CD14-positive monocyte (primary cell): Measurements from ENCODE around the gene MUC13. TPM values are rescaled to one million over a fixed set of nuclear protein-coding genes. Genes with fewer than 3 reads are reported as not detected.
A peak's percentile ranks its signal among the peaks of the same experiment; 100 is the strongest.

Experiments
- DNase-seq, 3 donors: peaks; one replicate each; pipeline ENCODE4 v3.0.0-alpha.2; 2011 to 2022
- H2AFZ ChIP-seq: 2 replicates; pipeline ENCODE4 v1.6.0; 2012; ENCODE audit warnings: mild to moderate bottlenecking, low read depth, low read length, inconsistent platforms; ENCODE audit not compliant: insufficient read depth, poor library complexity, severe bottlenecking
- H3K27ac ChIP-seq, 2 donors: 1 replicate in 1 of 2; 2 replicates in 1 of 2; pipeline ENCODE4 v1.5.1; 2012 to 2013; ENCODE audit warnings: low read length in 2 of 2, control low read depth in 1 of 2, inconsistent platforms in 1 of 2, low read depth in 1 of 2, mild to moderate bottlenecking in 1 of 2
- H3K27me3 ChIP-seq, 2 donors: one replicate each; pipeline versions ENCODE4 v1.6.0 to v1.6.1; 2011 to 2013; ENCODE audit warnings: low read length in 2 of 2; ENCODE audit not compliant: control insufficient read depth in 2 of 2, insufficient read depth in 2 of 2
- H3K36me3 ChIP-seq, 2 donors: replicated peaks in 1 of 2; 1 replicate in 1 of 2; 2 replicates in 1 of 2; pipeline versions ENCODE4 v1.5.1 to v1.6.1; 2012 to 2013; ENCODE audit warnings: low read length in 2 of 2, control low read depth in 1 of 2, inconsistent platforms in 1 of 2, mild to moderate bottlenecking in 1 of 2; ENCODE audit not compliant: insufficient read depth in 2 of 2, control insufficient read depth in 1 of 2
- H3K4me1 ChIP-seq, 2 donors: 1 replicate in 1 of 2; 2 replicates in 1 of 2; pipeline versions ENCODE4 v1.5.1 to v1.6.1; 2012 to 2013; ENCODE audit warnings: low read length in 2 of 2, control low read depth in 1 of 2, inconsistent platforms in 1 of 2, mild to moderate bottlenecking in 1 of 2, moderate library complexity in 1 of 2; ENCODE audit not compliant: insufficient read depth in 2 of 2, control insufficient read depth in 1 of 2
- H3K4me2 ChIP-seq: replicated peaks from 2 replicates; pipeline ENCODE3; 2012; ENCODE audit warnings: low read length, moderate library complexity, mild to moderate bottlenecking; ENCODE audit not compliant: poor library complexity, severe bottlenecking; ENCODE audit errors: extremely low read depth
- H3K4me3 ChIP-seq, 3 experiments: fragments of 200-600 bp in 1 of 3; sonication (generic) in 1 of 3; replicated peaks in 1 of 3; 1 replicate in 2 of 3; 2 replicates in 1 of 3; pipeline ENCODE4 v1.5.1; 2011 to 2013; ENCODE audit warnings: low read length in 3 of 3, mild to moderate bottlenecking in 3 of 3, control low read depth in 2 of 3, low read depth in 2 of 3, inconsistent platforms in 1 of 3, moderate library complexity in 1 of 3
- H3K79me2 ChIP-seq: 2 replicates; pipeline ENCODE4 v1.6.0; 2012; ENCODE audit warnings: mild to moderate bottlenecking, control low read depth, inconsistent platforms, low read length, moderate library complexity; ENCODE audit not compliant: insufficient read depth
- H3K9ac ChIP-seq: 2 replicates; pipeline ENCODE4 v1.6.0; 2017; ENCODE audit warnings: low read length, mild to moderate bottlenecking; ENCODE audit not compliant: insufficient read depth, poor library complexity, severe bottlenecking
- H3K9me3 ChIP-seq, 2 donors: replicated peaks in 1 of 2; 1 replicate in 1 of 2; 2 replicates in 1 of 2; pipeline versions ENCODE4 v1.5.1 to v1.6.1; 2012 to 2013; ENCODE audit warnings: low read length in 2 of 2, control low read depth in 1 of 2; ENCODE audit not compliant: control insufficient read depth in 1 of 2, insufficient read depth in 1 of 2
- H4K20me1 ChIP-seq: 2 replicates; pipeline ENCODE4 v1.6.0; 2012; ENCODE audit warnings: mild to moderate bottlenecking, low read length, control low read depth, moderate library complexity; ENCODE audit not compliant: insufficient read depth
- H3K27ac Mint-ChIP-seq, 7 donors: one replicate each; pipeline ENCODE4 v1.8.0; 2020; ENCODE audit warnings: mild to moderate bottlenecking in 7 of 7, mixed read lengths in 7 of 7, moderate library complexity in 6 of 7, inconsistent platforms in 2 of 7
- H3K27me3 Mint-ChIP-seq, 3 donors: one replicate each; pipeline ENCODE4 v1.8.0; 2021 to 2022; ENCODE audit warnings: low read depth in 3 of 3, mild to moderate bottlenecking in 3 of 3, mixed read lengths in 3 of 3, moderate library complexity in 3 of 3, inconsistent platforms in 1 of 3
- H3K36me3 Mint-ChIP-seq, 2 donors: one replicate each; pipeline ENCODE4 v1.8.0; 2020; ENCODE audit warnings: mixed read lengths in 2 of 2, inconsistent platforms in 1 of 2, mild to moderate bottlenecking in 1 of 2
- H3K4me1 Mint-ChIP-seq: one replicate; pipeline ENCODE4 v1.8.0; 2020; ENCODE audit warnings: mild to moderate bottlenecking, mixed read lengths
- H3K4me3 Mint-ChIP-seq, 2 donors: one replicate each; pipeline ENCODE4 v1.8.0; 2020; ENCODE audit warnings: mild to moderate bottlenecking in 2 of 2, mixed read lengths in 2 of 2, moderate library complexity in 1 of 2
- H3K9me3 Mint-ChIP-seq, 7 donors: one replicate each; pipeline ENCODE4 v1.8.0; 2020 to 2022; ENCODE audit warnings: mixed read lengths in 7 of 7, mild to moderate bottlenecking in 6 of 7, moderate library complexity in 6 of 7, inconsistent platforms in 2 of 7
- whole genome bisulfite sequencing: methylation state at CpG from one replicate; pipeline ENCODE4 v1.1.5; 2013; ENCODE audit warnings: missing lambda C conversion rate; ENCODE audit not compliant: insufficient coverage; 5-methylcytosine and 5-hydroxymethylcytosine counted together
- intact Hi-C, 2 donors: fragments of 100-400 bp; cut with micrococcal nuclease; formaldehyde crosslinking; loops; one replicate each; pipeline versions ENCODE4 v1.15.0 to v1.15.1; 2023
- polyA plus RNA-seq, 3 donors: library from polyadenylated mRNA; depleted of rRNA in 1 of 3; unstranded in 2 of 3; stranded (reverse) in 1 of 3; fragments of 300-500 nt in 2 of 3; fragments of >200 nt in 1 of 3; fragmentation: Illumina TruSeq in 2 of 3; gene quantifications; 1 replicate in 2 of 3; 2 replicates in 1 of 3; pipeline ENCODE4 v1.2.3, GENCODE V29; 2012 to 2021
- TF ChIP-seq, protein P1 (sequence below): fragments of 200-600 bp; IDR thresholded peaks from one replicate; pipeline ENCODE4 v1.8.0; 2022; ENCODE audit warnings: antibody characterized with exemption, mild to moderate bottlenecking

The MUC13 gene
- polyA plus RNA-seq, 3 donors = not detected

DNA sequence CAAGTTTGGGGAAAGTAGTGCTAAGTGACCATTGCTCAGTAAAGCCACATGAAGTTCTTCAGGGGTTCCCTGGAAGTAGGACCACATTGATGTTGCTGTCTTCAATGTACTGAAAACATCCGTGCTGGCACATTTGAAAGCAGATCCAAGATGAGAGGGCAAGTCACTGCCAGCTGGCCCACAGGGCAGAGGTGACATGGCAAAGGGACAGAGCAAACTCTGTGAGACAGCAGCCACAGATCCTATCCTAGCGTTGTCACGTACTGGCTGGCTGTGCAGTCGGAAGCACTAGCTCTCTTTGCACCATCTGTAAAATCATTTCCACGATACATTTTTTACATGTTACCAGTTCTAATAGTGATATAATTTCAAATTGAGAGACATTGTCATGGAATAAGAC, 13.8 kb downstream of the MUC13 start:
- TF ChIP-seq, protein P1, sequence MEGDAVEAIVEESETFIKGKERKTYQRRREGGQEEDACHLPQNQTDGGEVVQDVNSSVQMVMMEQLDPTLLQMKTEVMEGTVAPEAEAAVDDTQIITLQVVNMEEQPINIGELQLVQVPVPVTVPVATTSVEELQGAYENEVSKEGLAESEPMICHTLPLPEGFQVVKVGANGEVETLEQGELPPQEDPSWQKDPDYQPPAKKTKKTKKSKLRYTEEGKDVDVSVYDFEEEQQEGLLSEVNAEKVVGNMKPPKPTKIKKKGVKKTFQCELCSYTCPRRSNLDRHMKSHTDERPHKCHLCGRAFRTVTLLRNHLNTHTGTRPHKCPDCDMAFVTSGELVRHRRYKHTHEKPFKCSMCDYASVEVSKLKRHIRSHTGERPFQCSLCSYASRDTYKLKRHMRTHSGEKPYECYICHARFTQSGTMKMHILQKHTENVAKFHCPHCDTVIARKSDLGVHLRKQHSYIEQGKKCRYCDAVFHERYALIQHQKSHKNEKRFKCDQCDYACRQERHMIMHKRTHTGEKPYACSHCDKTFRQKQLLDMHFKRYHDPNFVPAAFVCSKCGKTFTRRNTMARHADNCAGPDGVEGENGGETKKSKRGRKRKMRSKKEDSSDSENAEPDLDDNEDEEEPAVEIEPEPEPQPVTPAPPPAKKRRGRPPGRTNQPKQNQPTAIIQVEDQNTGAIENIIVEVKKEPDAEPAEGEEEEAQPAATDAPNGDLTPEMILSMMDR = no peak
- Histone ChIP-seq H3K9ac (no peak overlapping the region), H3K27ac (no peak overlapping the region), H4K20me1 (no peaks in the 10 kb centered on the region), H3K4me3 (no peak overlapping the region), H3K27me3 (no peaks in the 10 kb centered on the region), H3K9me3 (no peaks in the 10 kb centered on the region), H3K79me2 (no peaks in the 10 kb centered on the region), H3K4me2 (no peak overlapping the region), H3K36me3 (no peaks in the 10 kb centered on the region), H2AFZ (no peak overlapping the region), H3K4me1 (peaks cover 0 to 9% of the 10 kb centered on the region in 2 donors)
- Mint-ChIP-seq H3K9me3 (no peaks in the 10 kb centered on the region), H3K27ac (no peak overlapping the region), H3K36me3 (no peaks in the 10 kb centered on the region), H3K4me1 (peaks cover 8% of the 10 kb centered on the region), H3K4me3 (no peak overlapping the region), H3K27me3 (peaks cover 0 to 2% (median under 1%) of the 10 kb centered on the region in 3 donors)
- no peak for DNase-seq
- WGBS = 77% methylated on average over 1 of the region's 5 CpGs
- intact Hi-C loops = loop anchor here in 1 of 2 donors (10.0 kb wide), 1 partner anchor 514 kb away; no protein-coding TSS in a partner anchor

DNA sequence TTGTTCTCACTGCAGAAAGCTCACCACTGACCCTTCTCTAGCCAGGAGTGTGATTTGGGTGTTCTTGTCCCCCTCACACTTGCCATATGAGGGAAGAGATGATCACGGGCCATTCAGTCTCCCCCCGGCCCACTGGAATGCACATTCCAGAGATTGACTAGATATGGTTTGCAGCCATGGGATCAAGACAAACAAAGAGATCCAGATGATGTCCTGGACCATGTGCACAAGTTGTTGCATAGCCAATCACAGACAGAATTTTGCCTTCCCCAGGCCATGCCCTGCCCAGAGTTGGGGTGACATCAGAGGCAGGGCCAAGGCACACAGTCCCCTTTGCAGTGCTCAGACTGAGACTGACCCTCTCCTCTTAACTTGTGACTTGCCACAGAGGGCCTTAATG, 14.8 kb downstream of the MUC13 start:
- Histone ChIP-seq H3K4me1 (peaks cover 0 to 8% of the 10 kb centered on the region in 2 donors), H3K79me2 (no peaks in the 10 kb centered on the region), H3K9me3 (no peaks in the 10 kb centered on the region), H3K4me3 (no peak overlapping the region), H3K4me2 (no peak overlapping the region), H3K9ac (no peak overlapping the region), H3K36me3 (no peaks in the 10 kb centered on the region), H3K27ac (no peak overlapping the region), H4K20me1 (no peaks in the 10 kb centered on the region), H2AFZ (no peak overlapping the region), H3K27me3 (no peaks in the 10 kb centered on the region)
- peak overlapping the region in 1 of 7 donors; percentile 23 for H3K27ac Mint-ChIP-seq
- peaks cover under 1 to 6% (median 2%) of the 10 kb centered on the region in 3 donors for H3K27me3 Mint-ChIP-seq
- intact Hi-C loops = loop anchor here in 1 of 2 donors (10.0 kb wide), 1 partner anchor 515 kb away; no protein-coding TSS in a partner anchor
- no peaks in the 10 kb centered on the region for H3K9me3 Mint-ChIP-seq
- H3K4me1 Mint-ChIP-seq = peaks cover 8% of the 10 kb centered on the region
- WGBS = no CpG with 5 or more reads among the region's 2 CpGs
- TF ChIP-seq, protein P1 = no peak
- no peak for DNase-seq
- H3K4me3 Mint-ChIP-seq = no peak overlapping the region
- no peaks in the 10 kb centered on the region for H3K36me3 Mint-ChIP-seq
